ENCODE measurements around the gene CACNG4.

The CACNG4 gene

DNA sequence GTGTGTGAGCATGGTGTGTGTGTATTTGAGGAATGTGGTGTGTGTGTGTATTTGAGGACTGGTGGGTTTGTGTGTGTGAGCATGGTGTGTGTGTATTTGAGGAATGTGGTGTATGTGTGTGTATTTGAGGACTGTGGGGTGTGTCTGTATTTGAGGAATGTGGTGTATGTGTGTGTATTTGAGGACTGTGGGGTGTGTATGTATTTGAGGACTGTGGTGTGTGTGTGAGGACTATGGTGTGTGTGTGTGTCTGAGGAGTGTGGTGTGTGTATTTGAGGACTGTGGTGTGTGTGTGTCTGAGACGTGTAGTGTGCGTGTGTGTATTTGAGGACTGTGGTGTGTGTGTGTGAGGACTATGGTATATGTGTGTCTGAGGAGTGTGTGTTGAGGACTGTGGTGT is 61.8 kb downstream of the CACNG4 start:
- DNase-seq (ENCODE audit: low read depth): peak; percentile 8
- TF ChIP-seq, protein P1, sequence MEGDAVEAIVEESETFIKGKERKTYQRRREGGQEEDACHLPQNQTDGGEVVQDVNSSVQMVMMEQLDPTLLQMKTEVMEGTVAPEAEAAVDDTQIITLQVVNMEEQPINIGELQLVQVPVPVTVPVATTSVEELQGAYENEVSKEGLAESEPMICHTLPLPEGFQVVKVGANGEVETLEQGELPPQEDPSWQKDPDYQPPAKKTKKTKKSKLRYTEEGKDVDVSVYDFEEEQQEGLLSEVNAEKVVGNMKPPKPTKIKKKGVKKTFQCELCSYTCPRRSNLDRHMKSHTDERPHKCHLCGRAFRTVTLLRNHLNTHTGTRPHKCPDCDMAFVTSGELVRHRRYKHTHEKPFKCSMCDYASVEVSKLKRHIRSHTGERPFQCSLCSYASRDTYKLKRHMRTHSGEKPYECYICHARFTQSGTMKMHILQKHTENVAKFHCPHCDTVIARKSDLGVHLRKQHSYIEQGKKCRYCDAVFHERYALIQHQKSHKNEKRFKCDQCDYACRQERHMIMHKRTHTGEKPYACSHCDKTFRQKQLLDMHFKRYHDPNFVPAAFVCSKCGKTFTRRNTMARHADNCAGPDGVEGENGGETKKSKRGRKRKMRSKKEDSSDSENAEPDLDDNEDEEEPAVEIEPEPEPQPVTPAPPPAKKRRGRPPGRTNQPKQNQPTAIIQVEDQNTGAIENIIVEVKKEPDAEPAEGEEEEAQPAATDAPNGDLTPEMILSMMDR (conservative IDR thresholded peaks at IDR 0.05; ENCODE audit: low read depth, low read length): no peak

DNA sequence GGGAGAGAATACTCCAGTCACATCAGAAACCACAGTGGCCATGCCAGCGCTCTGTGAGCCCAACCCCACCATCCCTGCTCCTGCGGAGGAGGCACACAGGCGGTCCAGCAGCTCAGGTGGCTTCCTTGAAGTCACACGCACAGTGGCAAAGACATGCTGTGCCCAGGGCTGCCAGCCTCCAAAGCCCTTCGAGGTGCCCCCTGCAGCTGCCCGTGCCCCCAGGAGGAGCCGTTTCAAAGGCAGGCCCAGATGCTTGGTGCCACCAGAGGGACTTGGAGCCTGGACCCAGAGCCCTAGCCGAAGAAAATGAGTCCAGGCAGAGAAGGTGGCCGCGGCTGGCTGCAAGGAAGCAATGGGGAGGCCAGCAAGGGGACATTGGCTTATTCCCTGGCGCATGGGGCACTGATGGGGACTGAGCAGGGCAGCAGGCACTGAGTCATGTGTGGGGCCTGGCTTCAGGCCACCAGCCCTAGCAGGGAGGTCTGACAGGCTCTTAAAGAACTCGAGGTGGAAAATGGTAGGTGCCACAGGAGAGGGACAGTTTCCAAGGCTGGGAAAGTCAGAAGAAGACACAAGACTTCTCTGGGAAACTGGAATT is 62.6 kb downstream of the CACNG4 start:
- TF ChIP-seq, protein P1 (conservative IDR thresholded peaks at IDR 0.05; ENCODE audit: low read depth, low read length): no peak
- H3K4me3 ChIP-seq (ENCODE audit: low read depth, low read length): no peak overlapping the region
- DNase-seq (ENCODE audit: low read depth): peak; percentile 6

More for the DNA sequence above, 61.8 kb downstream of the CACNG4 start:
- H3K4me3 ChIP-seq (ENCODE audit: low read depth, low read length): no peak overlapping the region

DNA sequence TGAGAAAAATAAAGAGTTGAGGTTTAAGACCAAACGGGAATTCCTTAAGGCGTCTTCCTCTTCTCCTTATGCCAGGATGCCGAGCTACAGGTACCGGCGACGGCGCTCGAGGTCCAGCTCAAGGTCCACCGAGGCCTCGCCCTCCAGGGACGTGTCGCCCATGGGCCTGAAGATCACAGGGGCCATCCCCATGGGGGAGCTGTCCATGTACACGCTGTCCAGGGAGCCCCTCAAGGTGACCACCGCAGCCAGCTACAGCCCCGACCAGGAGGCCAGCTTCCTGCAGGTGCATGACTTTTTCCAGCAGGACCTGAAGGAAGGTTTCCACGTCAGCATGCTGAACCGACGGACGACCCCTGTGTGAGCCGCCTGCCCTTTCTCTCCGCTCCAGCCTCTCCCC is 66.1 kb downstream of the CACNG4 start:
- TF ChIP-seq, protein P1 (conservative IDR thresholded peaks at IDR 0.05; ENCODE audit: low read depth, low read length): no peak
- no peak overlapping the region for H3K4me3 ChIP-seq (ENCODE audit: low read depth, low read length)
- no peak for DNase-seq (ENCODE audit: low read depth)

GRCh38 chr17:67032382-67032781 is 67.9 kb downstream of the CACNG4 start:
- TF ChIP-seq, protein P1 (conservative IDR thresholded peaks at IDR 0.05; ENCODE audit: low read depth, low read length): no peak
- no peak overlapping the region for H3K4me3 ChIP-seq (ENCODE audit: low read depth, low read length)
- no peak for DNase-seq (ENCODE audit: low read depth)

DNA sequence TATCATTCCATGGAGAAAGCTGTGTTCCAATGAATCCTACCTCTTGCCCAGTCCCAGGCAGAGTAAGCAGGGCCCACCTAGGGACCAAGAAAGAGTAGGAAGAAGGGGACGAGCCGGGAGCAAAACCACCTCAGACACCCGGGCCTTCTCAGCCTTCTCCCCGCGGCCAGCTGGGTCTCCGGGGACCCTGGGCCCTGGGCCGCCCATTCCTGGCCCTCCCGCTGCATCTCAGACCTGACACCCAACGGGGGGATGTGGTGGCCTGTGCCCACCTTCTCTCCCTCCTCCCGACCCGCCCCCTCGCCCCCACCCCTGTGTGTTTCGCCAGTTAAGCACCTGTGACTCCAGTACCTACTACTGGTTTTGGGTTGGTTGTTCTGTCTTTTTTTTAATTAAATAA is 68.5 kb downstream of the CACNG4 start:
- TF ChIP-seq, protein P1 (conservative IDR thresholded peaks at IDR 0.05; ENCODE audit: low read depth, low read length): no peak
- no peak for DNase-seq (ENCODE audit: low read depth)
- no peak overlapping the region for H3K4me3 ChIP-seq (ENCODE audit: low read depth, low read length)

DNA sequence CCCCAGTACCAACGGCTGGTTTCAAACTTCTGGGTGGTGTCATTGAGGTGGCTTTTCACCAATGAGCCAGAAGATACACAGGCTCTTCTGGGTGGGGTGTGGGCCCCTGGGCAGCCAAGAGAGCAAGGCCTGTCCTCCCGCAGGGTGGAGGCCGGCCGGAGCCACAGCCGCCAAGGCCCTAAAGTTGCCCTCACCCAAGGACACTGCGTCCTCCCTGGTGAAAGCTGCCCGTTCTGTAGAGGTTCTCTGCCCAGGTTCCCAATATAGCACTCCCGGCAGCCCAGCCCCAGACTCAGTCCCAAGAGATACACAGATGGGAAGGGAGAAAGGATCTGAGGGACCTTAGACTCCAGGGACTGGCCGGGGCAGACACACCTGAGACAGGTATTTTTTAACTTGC is 69.1 kb downstream of the CACNG4 start:
- TF ChIP-seq, protein P1 (conservative IDR thresholded peaks at IDR 0.05; ENCODE audit: low read depth, low read length): no peak
- H3K4me3 ChIP-seq (ENCODE audit: low read depth, low read length): no peak overlapping the region
- DNase-seq (ENCODE audit: low read depth): no peak
